SU-DHL-6 (cell line): Measurements from ENCODE around the gene SUSD4.

ENCODE experiments used
- H2AFZ ChIP-seq: fragments of 200-600 bp; sonication (generic); 2 replicates; pipeline ENCODE4 v1.6.1; 2014; ENCODE audit warnings: low read depth, mild to moderate bottlenecking, moderate library complexity, mixed read lengths, antibody characterized with exemption, low read length; ENCODE audit not compliant: severe bottlenecking
- H3F3A ChIP-seq: fragments of 200-600 bp; shearing (Covaris generic); 2 replicates; pipeline ENCODE4 v1.6.0; 2016; ENCODE audit warnings: antibody characterized with exemption, mild to moderate bottlenecking; ENCODE audit not compliant: insufficient read depth
- H3K27ac ChIP-seq: fragments of 200-600 bp; sonication (generic); 2 replicates; pipeline ENCODE4 v1.5.1; 2016; ENCODE audit warnings: low read depth, mild to moderate bottlenecking, low read length, moderate library complexity, mixed read lengths
- H3K27me3 ChIP-seq: fragments of 200-600 bp; sonication (generic), shearing (Covaris generic); 2 replicates; pipeline ENCODE4 v1.6.0; 2014; ENCODE audit warnings: mild to moderate bottlenecking, low read length
- H3K36me3 ChIP-seq: fragments of 200-600 bp; sonication (generic); 2 replicates; pipeline ENCODE4 v1.6.1; 2014; ENCODE audit warnings: mild to moderate bottlenecking, low read length, mixed read lengths
- H3K4me2 ChIP-seq: fragments of 300-600, 200-600 bp; shearing (Covaris generic), sonication (generic); 2 replicates; pipeline ENCODE4 v1.6.0; 2014; ENCODE audit warnings: low read length, low read depth, mild to moderate bottlenecking; ENCODE audit not compliant: poor library complexity, severe bottlenecking
- H3K4me3 ChIP-seq: fragments of 200-600 bp; sonication (generic); 2 replicates; pipeline ENCODE4 v1.5.1; 2014; ENCODE audit warnings: antibody characterized with exemption, low read length, mild to moderate bottlenecking, mixed read lengths; ENCODE audit not compliant: insufficient read depth, poor library complexity, severe bottlenecking
- H3K79me2 ChIP-seq: fragments of 200-600 bp; sonication (generic); 2 replicates; pipeline ENCODE4 v1.6.1; 2014; ENCODE audit warnings: mild to moderate bottlenecking, low read length, moderate library complexity; ENCODE audit not compliant: insufficient read depth
- H3K9ac ChIP-seq: fragments of 200-600 bp; sonication (generic); 2 replicates; pipeline ENCODE4 v1.7.0; 2014; ENCODE audit warnings: mild to moderate bottlenecking, low read length
- H3K9me2 ChIP-seq: fragments of 200-600 bp; sonication (generic); replicated peaks from 2 replicates; pipeline ENCODE4 v1.6.1; 2014; ENCODE audit warnings: low read length; ENCODE audit not compliant: insufficient read depth
- H3K9me3 ChIP-seq: fragments of 200-600 bp; sonication (generic); 2 replicates; pipeline ENCODE4 v1.6.1; 2014; ENCODE audit warnings: low read length, mixed read lengths; ENCODE audit not compliant: insufficient read depth
- H4K20me1 ChIP-seq: fragments of 200-600 bp; sonication (generic); 2 replicates; pipeline ENCODE4 v1.6.1; 2014; ENCODE audit warnings: low read depth, mild to moderate bottlenecking, antibody characterized with exemption, low read length, moderate library complexity, mixed read lengths
- CTCF ChIP-seq: fragments of 200-600 bp; sonication (generic); IDR thresholded peaks from one replicate; pipeline ENCODE4 v1.5.1; 2017; ENCODE audit warnings: antibody characterized with exemption, mild to moderate bottlenecking, low read length, moderate library complexity; ENCODE audit not compliant: insufficient read depth, poor library complexity, severe bottlenecking
- EZH2phosphoT487 ChIP-seq: fragments of 200-600 bp; sonication (generic), shearing (Covaris generic); conservative IDR thresholded peaks from 2 replicates; pipeline ENCODE4 v1.6.1; 2018; ENCODE audit warnings: mild to moderate bottlenecking, antibody characterized with exemption, low read length, moderate library complexity, mixed read lengths

Gene SUSD4

GRCh38 chr1:223228931-223229528 is 134.9 kb downstream of the SUSD4 start:
- H3K4me3 ChIP-seq: no peak overlapping the region
- no peaks in the 10 kb centered on the region for H4K20me1 ChIP-seq
- H3K9me3 ChIP-seq: no peaks in the 10 kb centered on the region
- no peaks in the 10 kb centered on the region for H3K9me2 ChIP-seq
- H3K79me2 ChIP-seq: no peaks in the 10 kb centered on the region
- H3K9ac ChIP-seq: no peak overlapping the region
- H3K36me3 ChIP-seq: no peaks in the 10 kb centered on the region
- no peaks in the 10 kb centered on the region for H3F3A ChIP-seq
- no peak overlapping the region for H3K4me2 ChIP-seq
- H3K27ac ChIP-seq: no peak overlapping the region
- no peak overlapping the region for H2AFZ ChIP-seq
- H3K27me3 ChIP-seq: no peaks in the 10 kb centered on the region
- no peak for TF ChIP-seq CTCF
- no peak for TF ChIP-seq EZH2phosphoT487

- no peaks in the 10 kb centered on the region for H4K20me1 ChIP-seq
- no peaks in the 10 kb centered on the region for H3K27me3 ChIP-seq
- no peaks in the 10 kb centered on the region for H3K36me3 ChIP-seq
- H3K79me2 ChIP-seq: no peaks in the 10 kb centered on the region
- H3K9me3 ChIP-seq: no peaks in the 10 kb centered on the region
- H3F3A ChIP-seq: no peaks in the 10 kb centered on the region
- H3K9me2 ChIP-seq: no peaks in the 10 kb centered on the region
- TF ChIP-seq CTCF (no peak), EZH2phosphoT487 (no peak)
- H2AFZ ChIP-seq: no peak overlapping the region
- no peak overlapping the region for H3K4me3 ChIP-seq
- H3K4me2 ChIP-seq: no peak overlapping the region
- H3K27ac ChIP-seq: no peak overlapping the region
- H3K9ac ChIP-seq: no peak overlapping the region
Observed at GRCh38 chr1:223228201-223228600, 135.8 kb downstream of the SUSD4 start.

GRCh38 chr1:223227486-223228196 is 136.3 kb downstream of the SUSD4 start:
- TF ChIP-seq CTCF (no peak), EZH2phosphoT487 (no peak)
- no peak overlapping the region for H3K4me2 ChIP-seq
- no peak overlapping the region for H2AFZ ChIP-seq
- H3K79me2 ChIP-seq: no peaks in the 10 kb centered on the region
- H3K9me2 ChIP-seq: no peaks in the 10 kb centered on the region
- H3K27ac ChIP-seq: no peak overlapping the region
- H3K36me3 ChIP-seq: no peaks in the 10 kb centered on the region
- H3K4me3 ChIP-seq: no peak overlapping the region
- H3K9ac ChIP-seq: no peak overlapping the region
- no peaks in the 10 kb centered on the region for H3F3A ChIP-seq
- H4K20me1 ChIP-seq: no peaks in the 10 kb centered on the region
- no peaks in the 10 kb centered on the region for H3K9me3 ChIP-seq
- no peaks in the 10 kb centered on the region for H3K27me3 ChIP-seq
